ENCODE results near the gene GPR55.

GPR55 gene

GRCh38 chr2:230886206-230886605 is 38.8 kb downstream of the GPR55 start:
- H3K36me3 ChIP-seq (ENCODE audit: control insufficient read depth, insufficient read depth, low read length): no peaks in the 10 kb centered on the region
- no peaks in the 10 kb centered on the region for H3K27me3 ChIP-seq (ENCODE audit: control insufficient read depth, insufficient read depth, low read length)
- H3K4me1 ChIP-seq (ENCODE audit: control insufficient read depth, insufficient read depth, low read length): peaks cover 9% of the 10 kb centered on the region
- no peak overlapping the region for H3K27ac ChIP-seq (ENCODE audit: low read depth, low read length)
- H3K4me3 ChIP-seq (ENCODE audit: low read depth, low read length): no peak overlapping the region
- H3K9ac ChIP-seq (ENCODE audit: low read length): no peak overlapping the region
- no peaks in the 10 kb centered on the region for H3K9me3 ChIP-seq (ENCODE audit: control insufficient read depth, insufficient read depth, low read depth, low read length)

GRCh38 chr2:230885463-230886130 is 39.4 kb downstream of the GPR55 start:
- H3K27me3 ChIP-seq (ENCODE audit: control insufficient read depth, insufficient read depth, low read length): no peaks in the 10 kb centered on the region
- H3K9me3 ChIP-seq (ENCODE audit: control insufficient read depth, insufficient read depth, low read depth, low read length): no peaks in the 10 kb centered on the region
- no peak overlapping the region for H3K27ac ChIP-seq (ENCODE audit: low read depth, low read length)
- no peak overlapping the region for H3K4me3 ChIP-seq (ENCODE audit: low read depth, low read length)
- peaks cover 9% of the 10 kb centered on the region for H3K4me1 ChIP-seq (ENCODE audit: control insufficient read depth, insufficient read depth, low read length)
- no peaks in the 10 kb centered on the region for H3K36me3 ChIP-seq (ENCODE audit: control insufficient read depth, insufficient read depth, low read length)
- no peak overlapping the region for H3K9ac ChIP-seq (ENCODE audit: low read length)

- no peak overlapping the region for H3K9ac ChIP-seq (ENCODE audit: low read length)
- H3K27me3 ChIP-seq (ENCODE audit: control insufficient read depth, insufficient read depth, low read length): no peaks in the 10 kb centered on the region
- no peak overlapping the region for H3K27ac ChIP-seq (ENCODE audit: low read depth, low read length)
- H3K4me1 ChIP-seq (ENCODE audit: control insufficient read depth, insufficient read depth, low read length): peaks cover 9% of the 10 kb centered on the region
- peaks cover 32% of the 10 kb centered on the region for H3K36me3 ChIP-seq (ENCODE audit: control insufficient read depth, insufficient read depth, low read length)
- no peaks in the 10 kb centered on the region for H3K9me3 ChIP-seq (ENCODE audit: control insufficient read depth, insufficient read depth, low read depth, low read length)
- H3K4me3 ChIP-seq (ENCODE audit: low read depth, low read length): no peak overlapping the region
Measured at GRCh38 chr2:230881840-230882239, 43.2 kb downstream of the GPR55 start.

- Histone ChIP-seq H3K36me3 (ENCODE audit: control insufficient read depth, insufficient read depth, low read length) (peaks cover 49% of the 10 kb centered on the region), H3K4me3 (ENCODE audit: low read depth, low read length) (no peak overlapping the region), H3K27me3 (ENCODE audit: control insufficient read depth, insufficient read depth, low read length) (no peaks in the 10 kb centered on the region), H3K4me1 (ENCODE audit: control insufficient read depth, insufficient read depth, low read length) (no peaks in the 10 kb centered on the region), H3K9ac (ENCODE audit: low read length) (no peak overlapping the region), H3K9me3 (ENCODE audit: control insufficient read depth, insufficient read depth, low read depth, low read length) (no peaks in the 10 kb centered on the region), H3K27ac (ENCODE audit: low read depth, low read length) (no peak overlapping the region)
Measured at GRCh38 chr2:230879891-230880290, 45.2 kb downstream of the GPR55 start.

- Histone ChIP-seq H3K27me3 (ENCODE audit: control insufficient read depth, insufficient read depth, low read length) (no peaks in the 10 kb centered on the region), H3K27ac (ENCODE audit: low read depth, low read length) (no peak overlapping the region), H3K4me1 (ENCODE audit: control insufficient read depth, insufficient read depth, low read length) (no peaks in the 10 kb centered on the region), H3K36me3 (ENCODE audit: control insufficient read depth, insufficient read depth, low read length) (peaks cover 55% of the 10 kb centered on the region), H3K9ac (ENCODE audit: low read length) (no peak overlapping the region), H3K9me3 (ENCODE audit: control insufficient read depth, insufficient read depth, low read depth, low read length) (no peaks in the 10 kb centered on the region), H3K4me3 (ENCODE audit: low read depth, low read length) (no peak overlapping the region)
Measured at GRCh38 chr2:230879271-230879882, 45.7 kb downstream of the GPR55 start.

GRCh38 chr2:230878599-230879188 is 46.3 kb downstream of the GPR55 start:
- peaks cover 61% of the 10 kb centered on the region for H3K36me3 ChIP-seq (ENCODE audit: control insufficient read depth, insufficient read depth, low read length)

GRCh38 chr2:230877759-230878598 is 47.1 kb downstream of the GPR55 start:
- Histone ChIP-seq H3K27me3 (ENCODE audit: control insufficient read depth, insufficient read depth, low read length) (no peaks in the 10 kb centered on the region), H3K27ac (ENCODE audit: low read depth, low read length) (no peak overlapping the region; the same call in 1 of the 2 replicates), H3K9ac (ENCODE audit: low read length) (no peak overlapping the region), H3K4me3 (ENCODE audit: low read depth, low read length) (no peak overlapping the region), H3K36me3 (ENCODE audit: control insufficient read depth, insufficient read depth, low read length) (peaks cover 68% of the 10 kb centered on the region), H3K9me3 (ENCODE audit: control insufficient read depth, insufficient read depth, low read depth, low read length) (no peaks in the 10 kb centered on the region), H3K4me1 (ENCODE audit: control insufficient read depth, insufficient read depth, low read length) (peaks cover 5% of the 10 kb centered on the region; the same call in 1 of the 2 replicates)

More at GRCh38 chr2:230878599-230879188, 46.3 kb downstream of the GPR55 start:
- H3K9me3 ChIP-seq (ENCODE audit: control insufficient read depth, insufficient read depth, low read depth, low read length): no peaks in the 10 kb centered on the region
- H3K27ac ChIP-seq (ENCODE audit: low read depth, low read length): no peak overlapping the region; the same call in 1 of the 2 replicates
- no peaks in the 10 kb centered on the region for H3K27me3 ChIP-seq (ENCODE audit: control insufficient read depth, insufficient read depth, low read length)
- H3K4me1 ChIP-seq (ENCODE audit: control insufficient read depth, insufficient read depth, low read length): peaks cover 1% of the 10 kb centered on the region; the same call in 1 of the 2 replicates
- no peak overlapping the region for H3K4me3 ChIP-seq (ENCODE audit: low read depth, low read length)
- H3K9ac ChIP-seq (ENCODE audit: low read length): no peak overlapping the region

GRCh38 chr2:230877116-230877758 is 47.8 kb downstream of the GPR55 start:
- Histone ChIP-seq H3K4me1 (ENCODE audit: control insufficient read depth, insufficient read depth, low read length) (peaks cover 8% of the 10 kb centered on the region; the same call in 1 of the 2 replicates), H3K9ac (ENCODE audit: low read length) (no peak overlapping the region), H3K27ac (ENCODE audit: low read depth, low read length) (no peak overlapping the region), H3K9me3 (ENCODE audit: control insufficient read depth, insufficient read depth, low read depth, low read length) (no peaks in the 10 kb centered on the region), H3K36me3 (ENCODE audit: control insufficient read depth, insufficient read depth, low read length) (peaks cover 70% of the 10 kb centered on the region), H3K4me3 (ENCODE audit: low read depth, low read length) (no peak overlapping the region), H3K27me3 (ENCODE audit: control insufficient read depth, insufficient read depth, low read length) (no peaks in the 10 kb centered on the region)

GRCh38 chr2:230875347-230876315 is 49.4 kb downstream of the GPR55 start:
- Histone ChIP-seq H3K27ac (ENCODE audit: low read depth, low read length) (no peak overlapping the region), H3K9me3 (ENCODE audit: control insufficient read depth, insufficient read depth, low read depth, low read length) (no peaks in the 10 kb centered on the region), H3K27me3 (ENCODE audit: control insufficient read depth, insufficient read depth, low read length) (no peaks in the 10 kb centered on the region), H3K36me3 (ENCODE audit: control insufficient read depth, insufficient read depth, low read length) (peaks cover 73% of the 10 kb centered on the region), H3K9ac (ENCODE audit: low read length) (no peak overlapping the region), H3K4me3 (ENCODE audit: low read depth, low read length) (no peak overlapping the region), H3K4me1 (ENCODE audit: control insufficient read depth, insufficient read depth, low read length) (peaks cover 24% of the 10 kb centered on the region)

GRCh38 chr2:230874876-230875275 is 50.2 kb downstream of the GPR55 start:
- no peak overlapping the region for H3K4me3 ChIP-seq (ENCODE audit: low read depth, low read length)
- H3K27me3 ChIP-seq (ENCODE audit: control insufficient read depth, insufficient read depth, low read length): no peaks in the 10 kb centered on the region
- H3K36me3 ChIP-seq (ENCODE audit: control insufficient read depth, insufficient read depth, low read length): peaks cover 70% of the 10 kb centered on the region
- no peak overlapping the region for H3K9ac ChIP-seq (ENCODE audit: low read length)
- peaks cover 31% of the 10 kb centered on the region for H3K4me1 ChIP-seq (ENCODE audit: control insufficient read depth, insufficient read depth, low read length)
- H3K9me3 ChIP-seq (ENCODE audit: control insufficient read depth, insufficient read depth, low read depth, low read length): no peaks in the 10 kb centered on the region
- H3K27ac ChIP-seq (ENCODE audit: low read depth, low read length): no peak overlapping the region
